Skin epidermis (tissue), 12 donors: ENCODE data around the gene ETDC.

Source experiments
- H3K27ac ChIP-seq, 21 experiments: fragments of 200-600 bp; sonication (generic) in 11 of 21; one replicate each; pipeline ENCODE4 v1.5.0; 2020; ENCODE audit warnings: mild to moderate bottlenecking in 3 of 21, inconsistent platforms in 2 of 21, moderate library complexity in 2 of 21
- H3K4me3 ChIP-seq, 7 experiments: fragments of 200-600 bp; sonication (generic) in 2 of 7; one replicate each; pipeline ENCODE4 v1.5.0; 2020; ENCODE audit warnings: inconsistent platforms in 2 of 7, mild to moderate bottlenecking in 2 of 7, moderate library complexity in 1 of 7

ETDC gene

DNA sequence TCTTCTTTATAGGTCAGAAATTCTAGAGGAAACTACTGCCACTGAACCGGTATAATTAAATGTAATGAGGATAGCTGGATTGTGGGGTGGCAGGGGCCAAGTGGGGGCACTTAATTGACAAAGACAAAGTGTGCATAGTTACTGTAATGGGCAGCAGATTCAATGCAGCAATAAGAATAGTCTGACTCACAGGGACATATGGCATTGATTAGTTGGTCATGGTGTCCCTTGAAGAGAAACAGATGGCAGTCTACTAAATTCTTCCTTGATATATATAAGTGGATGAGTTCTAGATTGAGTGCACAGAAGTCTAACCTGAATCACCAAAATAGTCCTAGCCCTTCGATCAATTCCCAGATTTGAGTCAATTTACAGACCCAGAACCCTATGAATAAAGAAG lies 31.6 kb downstream of the ETDC start:
- H3K4me3 ChIP-seq: no peak overlapping the region

DNA sequence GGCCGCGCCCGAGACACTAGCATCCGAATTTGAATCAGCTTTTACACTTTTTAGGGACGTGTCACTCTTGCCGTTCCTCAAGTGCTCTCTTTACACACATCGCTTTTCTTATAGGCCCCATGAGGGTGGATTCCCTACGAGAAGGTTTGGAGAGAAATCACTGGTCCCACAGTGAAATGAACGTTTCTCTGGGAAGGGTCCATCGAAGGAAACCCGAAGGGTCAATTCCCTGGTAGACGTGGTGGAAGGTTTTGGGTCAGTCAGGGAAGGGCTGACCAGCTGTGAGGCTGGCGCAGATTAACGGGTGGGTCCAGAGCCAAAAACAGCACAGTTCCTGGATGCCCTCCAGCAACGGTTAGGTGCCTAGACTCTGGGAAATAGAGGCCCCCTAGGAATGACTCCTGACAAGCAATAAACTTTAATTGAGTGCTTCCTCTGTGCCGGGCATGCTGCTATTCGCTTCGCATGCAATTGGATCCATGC lies 35.9 kb downstream of the ETDC start:
- H3K27ac ChIP-seq: peak overlapping the region in 20 of 21 experiments; percentile 58 to 93 (median 88)
- peak overlapping the region; percentile 39 to 66 (median 61) for H3K4me3 ChIP-seq

More for the DNA sequence above, 31.6 kb downstream of the ETDC start:
- no peak overlapping the region for H3K27ac ChIP-seq

GRCh38 chrX:135346975-135347374 lies 37.7 kb downstream of the ETDC start:
- no peak overlapping the region for H3K27ac ChIP-seq
- H3K4me3 ChIP-seq: no peak overlapping the region

DNA sequence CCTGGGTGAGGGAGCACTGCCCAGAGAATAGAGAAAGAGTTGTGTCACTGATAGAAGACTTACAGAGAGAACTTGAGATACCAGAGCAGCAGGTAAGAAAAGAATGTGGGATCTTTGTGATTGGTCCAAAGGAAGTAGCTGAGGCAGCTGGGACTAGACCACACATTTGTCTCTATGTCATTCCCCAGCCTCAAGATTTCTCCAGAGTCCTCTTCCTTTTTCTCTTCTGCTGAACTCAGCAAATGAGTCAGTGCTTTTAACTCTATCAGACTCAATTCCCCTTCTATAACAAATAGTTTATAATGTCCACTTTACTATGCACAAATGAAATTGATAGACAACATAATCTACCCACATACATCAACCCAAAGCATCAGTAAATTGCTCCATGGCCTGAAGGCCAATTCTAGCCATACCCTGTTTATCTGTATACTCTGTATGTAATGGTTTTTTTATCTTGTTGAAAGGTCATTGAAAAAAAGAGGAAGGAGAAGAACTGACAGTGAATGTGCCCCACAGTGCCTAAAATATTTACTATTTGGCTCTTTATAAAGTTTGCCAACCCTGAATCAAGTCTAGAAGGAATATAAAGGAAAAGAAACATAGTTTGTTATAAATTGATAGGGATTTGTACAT lies 38.2 kb downstream of the ETDC start:
- H3K27ac ChIP-seq: no peak overlapping the region
- H3K4me3 ChIP-seq: no peak overlapping the region

DNA sequence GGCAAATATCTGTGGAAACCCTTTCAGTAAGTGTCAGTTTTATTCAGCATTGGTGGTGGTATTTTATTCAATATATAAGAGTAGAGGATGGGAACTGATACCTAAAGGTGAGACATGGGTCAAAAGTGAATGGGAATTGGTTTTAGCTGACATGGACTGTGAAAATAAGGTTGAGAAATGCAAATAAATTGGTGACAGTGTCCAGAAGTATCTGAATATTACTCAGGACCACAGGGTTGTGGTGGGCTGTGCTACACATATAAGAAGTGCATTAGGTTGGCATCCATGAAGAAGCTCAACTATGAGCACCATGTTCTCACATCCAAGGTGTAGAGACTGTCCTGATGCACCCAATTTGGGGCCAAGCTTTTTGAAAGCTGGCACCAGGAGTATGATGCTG lies 45.0 kb downstream of the ETDC start:
- H3K4me3 ChIP-seq: no peak overlapping the region
- no peak overlapping the region for H3K27ac ChIP-seq
